Measurements from ENCODE around the gene BMP5.

The BMP5 gene

GRCh38 chr6:55776113-55776512 lies 99.3 kb downstream of the BMP5 start:
- no peak for TF ChIP-seq CTCF (IDR thresholded peaks at IDR 0.05; ENCODE audit: extremely low read depth, insufficient read depth, missing control alignments)
- DNase-seq (ENCODE audit: low spot score) = no peak
- in situ Hi-C loops (cut with MboI; ENCODE audit: low pct_unique_long_range_greater_than_20kb, low sequenced_read_pairs, unreplicated experiment) = no loop called here

- TF ChIP-seq CTCF (IDR thresholded peaks at IDR 0.05; ENCODE audit: extremely low read depth, insufficient read depth, missing control alignments) = no peak
- in situ Hi-C loops (cut with MboI; ENCODE audit: low pct_unique_long_range_greater_than_20kb, low sequenced_read_pairs, unreplicated experiment) = no loop called here
- no peak for DNase-seq (ENCODE audit: low spot score)
Measured at GRCh38 chr6:55775029-55775318, 100.4 kb downstream of the BMP5 start.

GRCh38 chr6:55774286-55775028 lies 100.9 kb downstream of the BMP5 start:
- no peak for TF ChIP-seq CTCF (IDR thresholded peaks at IDR 0.05; ENCODE audit: extremely low read depth, insufficient read depth, missing control alignments)
- DNase-seq (ENCODE audit: low spot score) = no peak
- in situ Hi-C loops (cut with MboI; ENCODE audit: low pct_unique_long_range_greater_than_20kb, low sequenced_read_pairs, unreplicated experiment) = no loop called here

DNA sequence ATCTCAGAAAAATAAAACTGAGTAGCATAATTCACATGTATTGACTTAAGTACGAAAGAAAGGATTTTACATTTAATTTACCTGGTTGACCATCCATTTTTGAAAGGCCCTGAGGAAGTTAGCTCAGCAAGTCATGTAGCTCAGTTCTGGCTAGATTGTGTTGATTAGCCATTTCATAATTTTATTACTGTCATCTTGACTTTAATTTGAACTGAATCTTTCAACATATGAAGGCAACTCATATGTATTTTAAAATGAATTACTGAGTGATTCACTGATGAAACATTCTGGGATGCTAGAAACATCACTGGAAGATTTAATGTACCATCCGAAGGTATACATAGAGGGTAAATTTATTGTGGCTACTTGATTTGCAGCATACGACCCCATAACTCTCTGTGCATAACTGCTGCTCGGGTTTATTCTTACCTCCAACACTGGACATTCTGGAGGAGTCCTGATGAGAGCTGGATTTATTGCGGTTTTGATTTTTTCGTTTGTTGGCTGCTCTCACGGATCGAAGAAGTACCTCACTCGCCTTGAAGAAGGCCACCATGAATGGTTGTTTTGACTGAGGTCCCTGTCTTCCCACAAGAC lies 101.7 kb downstream of the BMP5 start:
- in situ Hi-C loops (cut with MboI; ENCODE audit: low pct_unique_long_range_greater_than_20kb, low sequenced_read_pairs, unreplicated experiment) = no loop called here
- no peak for DNase-seq (ENCODE audit: low spot score)
- TF ChIP-seq CTCF (IDR thresholded peaks at IDR 0.05; ENCODE audit: extremely low read depth, insufficient read depth, missing control alignments) = no peak

- no peak for TF ChIP-seq CTCF (IDR thresholded peaks at IDR 0.05; ENCODE audit: extremely low read depth, insufficient read depth, missing control alignments)
- DNase-seq (ENCODE audit: low spot score) = no peak
- in situ Hi-C loops (cut with MboI; ENCODE audit: low pct_unique_long_range_greater_than_20kb, low sequenced_read_pairs, unreplicated experiment) = no loop called here
Measured at GRCh38 chr6:55772730-55773129, 102.7 kb downstream of the BMP5 start.

DNA sequence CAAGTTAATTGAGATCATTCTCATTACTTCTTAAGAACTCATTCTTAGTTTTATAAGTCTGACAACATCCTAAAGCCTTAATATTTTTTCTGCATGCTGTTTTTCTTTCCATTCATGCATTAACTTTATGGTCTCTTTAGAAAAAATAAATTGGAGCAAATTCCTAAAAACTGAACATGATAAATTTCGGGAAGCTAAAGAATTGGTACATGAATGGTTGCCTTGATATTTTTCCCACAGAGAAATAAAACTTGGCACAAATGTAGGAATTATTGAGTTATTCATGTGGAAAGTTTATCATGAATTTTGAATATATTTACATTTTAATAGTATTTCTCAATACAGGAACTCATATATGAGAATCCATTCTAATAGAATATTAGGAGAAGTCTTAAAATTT lies 115.9 kb downstream of the BMP5 start:
- in situ Hi-C loops (cut with MboI; ENCODE audit: low pct_unique_long_range_greater_than_20kb, low sequenced_read_pairs, unreplicated experiment) = no loop called here
- no peak for TF ChIP-seq CTCF (IDR thresholded peaks at IDR 0.05; ENCODE audit: extremely low read depth, insufficient read depth, missing control alignments)
- DNase-seq (ENCODE audit: low spot score) = no peak

Data from GM13977 (cell line).